Mesendoderm (in vitro differentiated cells): ENCODE measurements around the gene TXNL4B. TPM values are rescaled to one million over a fixed set of nuclear protein-coding genes. Genes with fewer than 3 reads are reported as not detected.

Experiments used
- DNase-seq: peaks from one replicate; pipeline ENCODE4 v3.0.0; 2013
- H2AK5ac ChIP-seq: 2 replicates; pipeline ENCODE4 v1.6.1; 2013; ENCODE audit warnings: low read length, inconsistent platforms
- H2BK120ac ChIP-seq: 2 replicates; pipeline ENCODE4 v1.6.1; 2013; ENCODE audit warnings: low read depth, mild to moderate bottlenecking, low read length, moderate library complexity, mixed read lengths
- H2BK15ac ChIP-seq: replicated peaks from 2 replicates; pipeline ENCODE4 v1.6.1; 2013; ENCODE audit warnings: low read depth, mild to moderate bottlenecking, moderate library complexity
- H2BK5ac ChIP-seq: 2 replicates; pipeline ENCODE4 v1.6.1; 2013; ENCODE audit warnings: low read length, inconsistent platforms
- H3K18ac ChIP-seq: 2 replicates; pipeline ENCODE4 v1.6.1; 2013; ENCODE audit warnings: mild to moderate bottlenecking, low read length, mixed read lengths
- H3K23ac ChIP-seq: one replicate; pipeline ENCODE4 v1.6.1; 2013; ENCODE audit warnings: low read length
- H3K27ac ChIP-seq: 2 replicates; pipeline ENCODE4 v1.5.1; 2013; ENCODE audit warnings: low read depth, mild to moderate bottlenecking, inconsistent platforms, low read length, moderate library complexity
- H3K27me3 ChIP-seq: 2 replicates; pipeline ENCODE4 v1.6.1; 2013; ENCODE audit warnings: low read length, control low read depth, mild to moderate bottlenecking, inconsistent platforms; ENCODE audit not compliant: insufficient read depth, poor library complexity
- H3K36me3 ChIP-seq: 2 replicates; pipeline ENCODE4 v1.6.1; 2013; ENCODE audit warnings: low read length, inconsistent platforms; ENCODE audit not compliant: control insufficient read depth, insufficient read depth
- H3K4ac ChIP-seq: one replicate; pipeline ENCODE4 v1.6.1; 2013; ENCODE audit warnings: low read depth, mild to moderate bottlenecking, low read length, moderate library complexity
- H3K4me1 ChIP-seq: 2 replicates; pipeline ENCODE4 v1.6.1; 2013; ENCODE audit warnings: low read depth, low read length, inconsistent platforms; ENCODE audit not compliant: control insufficient read depth
- H3K4me2 ChIP-seq: 2 replicates; pipeline ENCODE4 v1.6.1; 2013; ENCODE audit warnings: low read length
- H3K4me3 ChIP-seq: 2 replicates; pipeline ENCODE4 v1.5.1; 2013; ENCODE audit warnings: mild to moderate bottlenecking, low read length
- H3K56ac ChIP-seq: one replicate; pipeline ENCODE4 v1.6.1; 2013; ENCODE audit warnings: low read length
- H3K79me1 ChIP-seq: 2 replicates; pipeline ENCODE4 v1.6.1; 2013; ENCODE audit warnings: low read length, inconsistent platforms
- H3K79me2 ChIP-seq: 2 replicates; pipeline ENCODE4 v1.6.1; 2013; ENCODE audit warnings: mild to moderate bottlenecking, low read length; ENCODE audit not compliant: control insufficient read depth, insufficient read depth
- H3K9ac ChIP-seq: 2 replicates; pipeline ENCODE4 v1.6.1; 2013; ENCODE audit warnings: low read length, inconsistent platforms
- H4K5ac ChIP-seq: one replicate; pipeline ENCODE4 v1.6.1; 2013; ENCODE audit warnings: low read length
- H4K8ac ChIP-seq: one replicate; pipeline ENCODE4 v1.6.1; 2013; ENCODE audit warnings: low read depth, mild to moderate bottlenecking, control low read depth, low read length, moderate library complexity
- WGBS: extraction: QIAGEN DNeasy Blood & Tissue Kit; methylation state at CpG from one replicate; pipeline ENCODE4 v1.1.7; 2013; ENCODE audit warnings: low lambda C conversion rate, missing lambda C conversion rate; ENCODE audit not compliant: insufficient coverage; ENCODE audit errors: extremely low coverage; 5-methylcytosine and 5-hydroxymethylcytosine counted together
- polyA plus RNA-seq, 2 experiments: library from polyadenylated mRNA; stranded (reverse); fragments of 200-250 nt; gene quantifications; one replicate each; pipeline ENCODE4 v1.2.3, GENCODE V29; 2013

TXNL4B gene
- 6.6 TPM for polyA plus RNA-seq (2013, experiment 1 of 2)
- polyA plus RNA-seq (2013, experiment 2 of 2), result 6.1 TPM

DNA sequence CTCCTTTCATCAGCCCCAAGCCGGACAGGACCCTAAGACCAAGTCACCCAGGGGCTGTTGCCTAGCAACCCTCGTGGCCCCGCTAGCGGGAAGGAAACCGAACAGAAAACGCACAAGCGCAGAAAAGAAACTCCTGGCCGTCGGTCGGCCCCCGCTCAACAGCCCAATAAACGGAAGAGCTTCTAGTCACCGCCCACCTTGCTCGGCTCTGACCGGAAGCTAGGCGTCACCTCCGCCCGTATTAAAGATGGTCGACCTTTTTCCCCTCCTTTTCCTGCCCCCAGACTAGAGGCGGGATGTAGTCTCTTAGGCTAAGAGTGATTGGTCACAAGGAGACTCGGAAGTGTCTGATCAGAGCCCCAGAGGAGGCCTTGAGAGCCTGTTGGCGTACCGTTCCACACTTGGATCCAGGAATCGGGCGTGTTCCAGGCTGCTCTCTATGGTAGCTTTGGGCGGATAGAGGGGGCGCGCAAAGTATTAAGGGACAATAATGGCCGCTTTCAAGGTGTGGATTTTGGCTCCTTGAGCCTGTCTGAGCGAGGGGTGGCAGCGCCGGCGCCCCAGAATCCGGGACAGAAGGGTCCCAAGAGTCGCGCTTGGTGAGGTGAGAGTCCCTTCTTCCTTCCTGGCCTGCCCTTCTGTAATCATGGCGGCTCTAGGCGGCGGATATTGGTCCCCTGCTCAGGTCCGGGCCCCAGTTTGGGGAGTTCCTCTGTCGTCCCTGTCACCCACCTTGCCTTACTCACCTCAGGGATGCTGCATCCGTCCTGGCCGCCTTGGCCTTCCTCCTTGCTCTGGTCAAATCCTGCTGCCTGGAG lies at the start of gene TXNL4B, which contains the start of gene DHX38:
TSS of gene TXNL4B (minus strand) at position 173 of the 818 bp plus-strand sequence. CDS start 2,871 bp downstream, outside the sequence.
TSS of gene DHX38 (plus strand) at position 400 of the 818 bp plus-strand sequence. CDS start 2,311 bp downstream, outside the sequence.
- Histone ChIP-seq H3K79me1 (peaks cover 26% of the 10 kb centered on the region), H2BK120ac (no peak within 1 kb of the TSS), H3K4me3 (peak within 1 kb of the TSS; percentile 66), H4K5ac (no peak within 1 kb of the TSS), H3K79me2 (peaks cover 26% of the 10 kb centered on the region), H3K56ac (peak within 1 kb of the TSS; percentile 87), H4K8ac (no peak within 1 kb of the TSS), H2BK5ac (no peak within 1 kb of the TSS), H3K4me2 (peak within 1 kb of the TSS; percentile 76), H3K36me3 (peaks cover 7% of the 10 kb centered on the region), H2BK15ac (no peak within 1 kb of the TSS), H3K23ac (peak within 1 kb of the TSS; percentile 25), H3K9ac (peak within 1 kb of the TSS; percentile 72), H2AK5ac (no peak within 1 kb of the TSS), H3K4ac (peak within 1 kb of the TSS; percentile 28), H3K27me3 (no peaks in the 10 kb centered on the region), H3K4me1 (peaks cover 3% of the 10 kb centered on the region), H3K27ac (peak within 1 kb of the TSS; percentile 46), H3K18ac (peak within 1 kb of the TSS; percentile 61)
- DNase-seq, result peak; percentile 100
- WGBS, result no CpG with 5 or more reads among the region's 43 CpGs

DNA sequence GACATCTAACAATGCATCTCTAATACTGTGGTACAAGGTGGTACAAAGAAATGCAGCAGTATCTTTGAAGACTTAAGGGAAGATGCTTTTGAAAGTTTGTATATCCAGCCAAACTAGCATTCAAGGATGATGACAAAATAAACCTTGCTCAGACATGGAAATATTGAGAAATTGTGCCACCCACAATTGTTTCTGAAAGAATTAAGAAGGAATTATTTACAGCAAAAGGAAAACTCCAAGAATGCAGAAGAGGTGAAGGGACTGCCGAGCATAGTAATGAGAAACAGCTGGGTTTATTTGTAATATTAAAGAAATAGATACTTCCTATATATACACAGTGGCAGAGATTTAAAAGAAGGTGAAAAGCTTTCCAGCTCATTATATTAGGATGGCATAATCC lies 49.1 kb upstream of the TXNL4B start:
- Histone ChIP-seq H2BK15ac (no peak overlapping the region), H2AK5ac (no peak overlapping the region), H4K5ac (no peak overlapping the region), H3K56ac (no peak overlapping the region), H3K18ac (no peak overlapping the region), H3K4ac (no peak overlapping the region), H2BK5ac (no peak overlapping the region), H3K36me3 (no peaks in the 10 kb centered on the region), H3K4me3 (no peak overlapping the region), H3K4me1 (no peaks in the 10 kb centered on the region), H4K8ac (no peak overlapping the region), H2BK120ac (no peak overlapping the region), H3K4me2 (no peak overlapping the region), H3K79me2 (no peaks in the 10 kb centered on the region), H3K9ac (no peak overlapping the region), H3K27ac (no peak overlapping the region), H3K27me3 (no peaks in the 10 kb centered on the region), H3K79me1 (no peaks in the 10 kb centered on the region), H3K23ac (no peak overlapping the region)
- no CpG with 5 or more reads among the region's 1 CpG for WGBS
- DNase-seq, result no peak

DNA sequence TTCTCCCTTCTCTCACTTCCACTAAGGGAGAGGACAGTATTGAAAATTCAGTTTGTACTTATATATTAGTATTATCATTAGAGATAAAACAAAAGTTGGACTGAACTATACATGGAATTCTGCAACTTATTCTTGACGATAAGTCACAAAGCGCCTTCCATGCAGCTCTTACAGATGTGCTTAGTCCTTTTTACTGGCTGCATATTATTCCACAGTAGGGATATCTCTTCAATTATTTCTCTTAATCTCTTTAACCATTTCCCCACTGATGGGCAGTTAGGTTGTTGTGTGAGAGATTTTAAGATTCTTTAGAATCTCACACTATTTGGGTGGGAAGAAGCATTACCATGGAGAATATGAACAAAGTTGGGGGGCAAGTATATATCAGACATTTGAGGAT lies 46.5 kb upstream of the TXNL4B start:
- DNase-seq, result no peak
- Histone ChIP-seq H4K8ac (no peak overlapping the region), H3K9ac (no peak overlapping the region), H3K4me2 (no peak overlapping the region), H4K5ac (no peak overlapping the region), H2BK120ac (no peak overlapping the region), H3K79me2 (no peaks in the 10 kb centered on the region), H3K27ac (no peak overlapping the region), H2AK5ac (no peak overlapping the region), H3K18ac (no peak overlapping the region), H3K79me1 (no peaks in the 10 kb centered on the region), H3K56ac (no peak overlapping the region), H3K23ac (no peak overlapping the region), H3K4me1 (no peaks in the 10 kb centered on the region), H3K36me3 (no peaks in the 10 kb centered on the region), H2BK15ac (no peak overlapping the region), H3K27me3 (no peaks in the 10 kb centered on the region), H3K4ac (no peak overlapping the region), H3K4me3 (no peak overlapping the region), H2BK5ac (no peak overlapping the region)
- no CpG with 5 or more reads among the region's 2 CpGs for WGBS

DNA sequence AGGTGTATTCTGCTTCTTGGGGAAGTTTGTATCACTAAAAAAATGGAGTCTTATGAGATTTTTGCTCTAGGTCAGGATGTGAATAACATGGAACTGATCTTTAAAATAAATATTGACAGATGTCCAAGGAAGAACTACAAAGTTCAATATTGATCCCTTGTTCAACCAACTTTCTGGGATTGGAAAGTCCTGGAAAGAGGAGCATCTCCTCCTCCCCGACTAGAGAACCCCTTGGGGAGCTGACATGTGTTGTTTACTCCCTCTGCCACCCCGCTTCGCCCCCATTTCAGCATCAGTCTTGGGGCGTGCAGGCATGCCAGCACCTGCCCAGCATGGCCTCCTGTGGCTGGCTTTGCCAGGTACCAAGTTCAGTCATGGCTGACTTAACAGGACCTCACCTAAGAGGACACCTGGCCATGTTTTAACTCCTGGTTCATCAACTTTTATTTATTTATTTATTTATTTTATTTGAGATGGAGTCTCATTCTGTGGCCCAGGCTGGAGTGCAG lies 44.7 kb upstream of the TXNL4B start:
- no peaks in the 10 kb centered on the region for H3K4me1 ChIP-seq
- no peaks in the 10 kb centered on the region for H3K79me2 ChIP-seq
- H2BK5ac ChIP-seq, result no peak overlapping the region
- no peaks in the 10 kb centered on the region for H3K79me1 ChIP-seq
- no peak overlapping the region for H3K4ac ChIP-seq
- H3K4me3 ChIP-seq, result no peak overlapping the region
- H4K8ac ChIP-seq, result no peak overlapping the region
- no peak overlapping the region for H3K9ac ChIP-seq
- no peak overlapping the region for H3K4me2 ChIP-seq
- H4K5ac ChIP-seq, result no peak overlapping the region
- no peaks in the 10 kb centered on the region for H3K36me3 ChIP-seq
- no peak overlapping the region for H3K27ac ChIP-seq
- no peak overlapping the region for H2BK15ac ChIP-seq
- H3K23ac ChIP-seq, result no peak overlapping the region
- H3K18ac ChIP-seq, result no peak overlapping the region
- no peak for DNase-seq
- H3K56ac ChIP-seq, result no peak overlapping the region
- H2BK120ac ChIP-seq, result no peak overlapping the region
- no peak overlapping the region for H2AK5ac ChIP-seq
- no CpG with 5 or more reads among the region's 4 CpGs for WGBS
- no peaks in the 10 kb centered on the region for H3K27me3 ChIP-seq

DNA sequence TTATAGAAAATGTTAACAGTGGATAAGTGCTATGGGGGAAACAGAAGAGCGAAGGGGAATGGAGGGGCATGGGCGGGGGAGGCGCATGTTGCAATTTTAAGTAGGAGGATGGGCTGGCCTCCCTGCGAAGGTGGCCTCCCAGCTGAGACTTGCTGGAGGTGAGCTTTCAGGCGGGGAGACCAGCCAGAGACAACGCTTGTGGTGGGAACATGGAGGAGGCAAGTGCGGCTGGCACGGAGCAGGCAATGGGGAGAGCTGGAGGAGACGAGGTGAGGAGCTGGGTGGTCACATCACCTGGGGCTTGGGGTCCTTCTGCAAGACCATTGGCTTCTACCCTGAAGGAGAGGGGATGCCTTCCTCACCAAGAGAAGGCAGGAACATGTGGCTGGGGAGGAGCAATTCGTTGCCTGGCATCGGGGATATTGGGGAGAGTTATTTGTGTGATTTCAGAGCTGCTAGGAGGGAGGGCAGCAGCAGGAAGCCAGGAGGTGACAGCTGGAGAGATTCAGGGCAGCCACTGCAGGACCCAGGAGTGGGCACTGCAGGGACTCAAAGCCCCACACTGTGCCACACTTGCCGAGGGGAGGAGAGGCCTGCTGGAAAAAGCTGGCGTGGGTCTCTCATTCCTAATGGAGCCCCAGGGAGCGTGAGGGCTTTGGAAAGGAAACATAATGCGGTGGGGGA lies 44.1 kb upstream of the TXNL4B start:
- Histone ChIP-seq H3K4me3 (no peak overlapping the region), H3K56ac (no peak overlapping the region), H2BK5ac (no peak overlapping the region), H3K4me1 (no peaks in the 10 kb centered on the region), H3K79me2 (no peaks in the 10 kb centered on the region), H3K27ac (no peak overlapping the region), H3K4ac (no peak overlapping the region), H2BK15ac (no peak overlapping the region), H3K27me3 (no peaks in the 10 kb centered on the region), H3K23ac (no peak overlapping the region), H4K8ac (no peak overlapping the region), H4K5ac (no peak overlapping the region), H3K4me2 (no peak overlapping the region), H3K18ac (no peak overlapping the region), H2AK5ac (no peak overlapping the region), H2BK120ac (no peak overlapping the region), H3K36me3 (no peaks in the 10 kb centered on the region), H3K9ac (no peak overlapping the region), H3K79me1 (no peaks in the 10 kb centered on the region)
- WGBS, result no CpG with 5 or more reads among the region's 15 CpGs
- DNase-seq, result no peak
